ENCODE measurements around the gene TPRG1.
A peak's percentile ranks its signal among the peaks of the same experiment; 100 is the strongest.

TPRG1 gene

DNA sequence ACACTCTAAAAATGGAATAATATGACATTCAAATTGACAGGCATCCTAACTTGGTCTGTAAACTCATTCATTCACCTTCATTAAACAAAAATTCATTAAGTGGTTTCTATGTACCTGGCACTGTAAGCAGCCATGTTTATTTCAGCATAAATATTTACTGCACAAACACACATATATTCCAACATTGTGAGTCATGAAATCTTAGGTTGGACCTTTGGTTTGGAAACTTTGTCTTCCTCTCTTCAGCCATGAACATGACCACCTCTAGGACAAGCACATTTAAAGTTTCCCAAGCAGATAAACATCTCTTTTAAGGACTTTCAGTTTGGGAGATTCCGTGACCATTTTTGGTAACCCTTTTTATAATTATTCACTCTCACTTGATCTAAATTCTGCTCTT, 131.8 kb downstream of the TPRG1 start:
- TF ChIP-seq, protein P1, sequence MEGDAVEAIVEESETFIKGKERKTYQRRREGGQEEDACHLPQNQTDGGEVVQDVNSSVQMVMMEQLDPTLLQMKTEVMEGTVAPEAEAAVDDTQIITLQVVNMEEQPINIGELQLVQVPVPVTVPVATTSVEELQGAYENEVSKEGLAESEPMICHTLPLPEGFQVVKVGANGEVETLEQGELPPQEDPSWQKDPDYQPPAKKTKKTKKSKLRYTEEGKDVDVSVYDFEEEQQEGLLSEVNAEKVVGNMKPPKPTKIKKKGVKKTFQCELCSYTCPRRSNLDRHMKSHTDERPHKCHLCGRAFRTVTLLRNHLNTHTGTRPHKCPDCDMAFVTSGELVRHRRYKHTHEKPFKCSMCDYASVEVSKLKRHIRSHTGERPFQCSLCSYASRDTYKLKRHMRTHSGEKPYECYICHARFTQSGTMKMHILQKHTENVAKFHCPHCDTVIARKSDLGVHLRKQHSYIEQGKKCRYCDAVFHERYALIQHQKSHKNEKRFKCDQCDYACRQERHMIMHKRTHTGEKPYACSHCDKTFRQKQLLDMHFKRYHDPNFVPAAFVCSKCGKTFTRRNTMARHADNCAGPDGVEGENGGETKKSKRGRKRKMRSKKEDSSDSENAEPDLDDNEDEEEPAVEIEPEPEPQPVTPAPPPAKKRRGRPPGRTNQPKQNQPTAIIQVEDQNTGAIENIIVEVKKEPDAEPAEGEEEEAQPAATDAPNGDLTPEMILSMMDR (conservative IDR thresholded peaks at IDR 0.05): no peak
- no peak overlapping the region for H3K27ac ChIP-seq

DNA sequence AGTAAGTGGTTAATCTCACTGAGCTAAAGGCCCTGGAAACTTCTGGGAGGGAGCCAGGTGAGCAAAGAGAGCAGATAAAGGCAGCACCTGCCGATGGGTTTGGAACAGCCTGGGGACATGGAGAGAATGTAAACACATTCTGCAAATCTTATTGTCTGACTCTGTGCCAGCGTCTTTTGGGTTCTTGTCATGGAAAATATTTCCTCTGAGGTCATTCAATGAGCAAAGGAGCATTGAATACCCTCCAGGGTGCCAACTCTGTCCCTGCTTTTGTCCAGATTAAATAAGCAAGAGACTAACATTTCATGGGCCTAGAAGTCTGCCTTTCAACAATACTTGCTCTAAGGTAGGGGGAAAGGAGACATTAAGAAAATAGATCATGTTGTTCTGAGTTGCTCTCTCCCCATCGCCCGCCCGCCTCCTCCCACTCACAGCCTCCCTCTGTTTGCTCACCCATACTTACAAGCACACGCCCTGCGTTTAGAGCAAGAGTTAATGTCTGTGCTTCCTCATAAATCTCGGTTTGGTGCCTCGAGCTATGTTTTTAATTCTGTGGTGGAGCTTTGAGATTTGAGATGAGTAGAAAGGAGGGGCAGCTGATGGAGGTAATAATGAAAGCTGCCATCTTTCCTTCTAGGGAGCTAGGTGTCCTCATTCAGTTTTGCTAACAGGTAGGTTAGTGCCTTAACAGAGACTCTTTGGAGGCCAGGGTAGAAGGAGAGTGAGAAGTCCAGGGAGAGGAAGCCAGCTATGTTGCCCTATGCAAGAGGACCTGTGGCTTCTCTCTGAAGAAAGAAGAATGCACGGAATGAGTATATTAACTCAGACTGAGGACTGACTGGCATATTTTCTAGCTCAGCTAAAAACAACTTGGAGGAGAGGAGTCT, 132.9 kb downstream of the TPRG1 start:
- TF ChIP-seq, protein P1 (conservative IDR thresholded peaks at IDR 0.05): no peak
- no peak for TF ChIP-seq ZFX (IDR thresholded peaks at IDR 0.05)
- peak overlapping the region; percentile 89 for H3K27ac ChIP-seq

DNA sequence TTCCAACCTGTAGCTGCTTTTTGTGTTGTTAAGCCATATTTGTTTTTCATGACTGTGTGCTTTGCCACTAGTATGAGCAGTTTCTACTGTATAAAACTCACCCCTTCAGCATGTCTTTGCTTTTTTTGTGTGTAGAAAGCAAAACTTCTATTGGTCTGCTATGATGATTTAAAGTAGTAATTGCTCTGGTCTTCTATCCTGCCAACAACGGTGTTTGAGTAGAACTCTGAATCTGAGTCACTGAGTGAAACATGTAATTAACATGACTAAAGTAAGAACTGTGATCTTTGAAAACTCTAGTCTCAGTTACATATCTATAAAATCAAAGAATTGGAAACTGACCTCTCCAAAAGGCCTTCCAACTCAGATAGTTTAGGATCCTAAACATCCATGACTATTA, 133.6 kb downstream of the TPRG1 start:
- TF ChIP-seq ZFX (IDR thresholded peaks at IDR 0.05): no peak
- TF ChIP-seq, protein P1 (conservative IDR thresholded peaks at IDR 0.05): no peak
- peak overlapping the region; percentile 89; the same call in 1 of the 2 replicates for H3K27ac ChIP-seq

DNA sequence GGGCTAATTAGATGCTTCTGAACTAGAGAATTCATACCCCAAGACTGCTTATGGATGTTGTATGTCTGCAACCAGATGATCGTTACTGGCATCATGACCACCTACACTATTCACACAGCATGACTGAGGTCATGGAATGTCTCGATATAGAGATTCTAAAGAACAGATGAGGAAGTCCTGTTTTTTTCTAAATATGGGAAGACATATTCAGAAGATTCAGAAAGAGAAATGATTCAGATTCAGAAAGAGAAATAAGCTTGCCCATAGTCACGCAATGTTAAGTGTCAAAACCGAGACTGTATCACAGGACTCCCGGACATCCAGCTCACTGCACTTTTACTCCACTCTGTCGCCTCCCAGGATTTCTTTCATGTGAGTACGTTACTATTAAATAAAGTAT, 136.2 kb downstream of the TPRG1 start:
- TF ChIP-seq ZFX (IDR thresholded peaks at IDR 0.05): no peak
- TF ChIP-seq, protein P1 (conservative IDR thresholded peaks at IDR 0.05): no peak
- H3K27ac ChIP-seq: no peak overlapping the region

DNA sequence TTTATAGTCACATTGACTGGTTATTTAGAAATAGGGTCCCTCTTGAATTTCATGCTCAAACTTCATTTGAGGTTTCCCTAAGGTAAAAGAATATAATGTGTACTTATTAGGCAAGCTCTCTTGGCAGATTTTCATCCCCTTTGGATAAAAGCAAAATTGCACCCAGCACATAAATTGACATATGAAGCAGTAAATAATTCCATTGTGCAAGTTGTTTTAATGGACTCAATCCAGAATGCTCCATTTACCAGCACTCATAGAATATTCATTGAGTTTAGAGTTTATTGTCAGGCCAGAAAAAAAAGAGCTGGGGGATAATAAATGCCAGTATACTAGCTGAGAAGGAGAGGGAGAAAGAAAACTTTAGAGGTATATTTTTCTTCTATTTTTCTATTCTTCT, 136.8 kb downstream of the TPRG1 start:
- H3K27ac ChIP-seq: no peak overlapping the region
- TF ChIP-seq, protein P1 (conservative IDR thresholded peaks at IDR 0.05): no peak
- no peak for TF ChIP-seq ZFX (IDR thresholded peaks at IDR 0.05)

DNA sequence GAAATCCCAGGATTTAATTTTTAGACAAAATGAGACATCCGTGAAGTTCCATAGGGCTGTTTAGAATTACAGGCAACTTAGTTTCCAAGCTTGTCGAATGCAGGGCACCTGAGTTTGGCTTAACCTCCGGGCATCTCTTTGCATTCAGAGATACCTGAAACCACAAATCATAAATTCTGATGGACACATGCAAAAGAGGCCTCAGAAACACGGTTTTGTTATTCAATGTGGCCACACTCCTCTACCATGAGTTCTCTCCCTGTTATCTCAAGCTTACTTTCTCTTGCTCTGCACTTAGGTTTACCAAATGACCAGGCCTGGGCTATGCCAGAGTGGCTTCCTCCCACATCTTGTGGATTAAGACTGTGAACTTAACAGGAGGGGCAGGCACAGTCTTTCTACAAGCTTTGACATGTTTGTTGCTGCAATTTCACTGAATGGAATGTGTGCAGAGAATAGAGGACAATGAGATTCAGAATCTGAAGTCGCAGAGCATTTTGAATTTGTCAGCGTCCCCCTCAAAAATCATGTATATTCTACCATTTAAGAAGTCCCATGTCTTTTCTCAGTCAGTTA, 137.7 kb downstream of the TPRG1 start:
- H3K27ac ChIP-seq: no peak overlapping the region

DNA sequence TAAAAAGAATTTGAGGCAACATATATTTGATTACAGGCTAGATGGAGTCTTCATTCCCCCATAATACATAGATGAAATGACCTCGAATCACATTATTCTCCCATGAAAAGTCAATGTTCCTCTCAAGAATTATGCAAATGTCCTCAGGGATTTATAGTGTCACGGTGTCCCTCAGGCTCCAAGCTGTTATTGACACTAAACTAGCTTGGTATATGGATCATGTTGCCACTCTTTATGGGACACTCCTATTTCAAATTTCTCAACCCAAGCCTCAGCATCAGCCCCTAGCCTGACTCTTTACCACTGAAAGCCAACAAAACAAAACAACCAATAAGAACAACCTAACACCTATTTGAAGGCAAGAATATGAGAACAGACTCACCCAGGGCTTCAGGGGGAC, 139.8 kb downstream of the TPRG1 start:
- no peak overlapping the region for H3K27ac ChIP-seq

More for the DNA sequence above, 137.7 kb downstream of the TPRG1 start:
- TF ChIP-seq, protein P1 (conservative IDR thresholded peaks at IDR 0.05): no peak

More for the DNA sequence above, 139.8 kb downstream of the TPRG1 start:
- TF ChIP-seq, protein P1 (conservative IDR thresholded peaks at IDR 0.05): no peak
- no peak for TF ChIP-seq ZFX (IDR thresholded peaks at IDR 0.05)
